Right lobe of liver (tissue), 4 donors: ENCODE measurements around the gene DYNC1LI2.

ENCODE experiments used
- POLR2A ChIP-seq: fragments of 450-650 bp; IDR thresholded peaks from one replicate; pipeline ENCODE4 v1.6.1; 2017; ENCODE audit warnings: antibody characterized with exemption, mild to moderate bottlenecking
- TF ChIP-seq, protein P1 (sequence below), 4 donors: fragments of 200-600 bp in 3 of 4; fragments of 450-650 bp in 1 of 4; IDR thresholded peaks; one replicate each; pipeline versions ENCODE4 v1.5.1 to v1.8.0; 2016 to 2022; ENCODE audit warnings: antibody characterized with exemption in 4 of 4, mild to moderate bottlenecking in 2 of 4
- donor health status: DM: no; HTN: no; CAD: no.
- donor health status: DM: no; HTN: no; CAD: no.
- donor health status: DM: no; HTN: yes; CAD: no.

GRCh38 chr16:66696669-66697630 lies 54.5 kb downstream of the DYNC1LI2 start, which contains the start of gene CMTM4:
- TF ChIP-seq, protein P1, sequence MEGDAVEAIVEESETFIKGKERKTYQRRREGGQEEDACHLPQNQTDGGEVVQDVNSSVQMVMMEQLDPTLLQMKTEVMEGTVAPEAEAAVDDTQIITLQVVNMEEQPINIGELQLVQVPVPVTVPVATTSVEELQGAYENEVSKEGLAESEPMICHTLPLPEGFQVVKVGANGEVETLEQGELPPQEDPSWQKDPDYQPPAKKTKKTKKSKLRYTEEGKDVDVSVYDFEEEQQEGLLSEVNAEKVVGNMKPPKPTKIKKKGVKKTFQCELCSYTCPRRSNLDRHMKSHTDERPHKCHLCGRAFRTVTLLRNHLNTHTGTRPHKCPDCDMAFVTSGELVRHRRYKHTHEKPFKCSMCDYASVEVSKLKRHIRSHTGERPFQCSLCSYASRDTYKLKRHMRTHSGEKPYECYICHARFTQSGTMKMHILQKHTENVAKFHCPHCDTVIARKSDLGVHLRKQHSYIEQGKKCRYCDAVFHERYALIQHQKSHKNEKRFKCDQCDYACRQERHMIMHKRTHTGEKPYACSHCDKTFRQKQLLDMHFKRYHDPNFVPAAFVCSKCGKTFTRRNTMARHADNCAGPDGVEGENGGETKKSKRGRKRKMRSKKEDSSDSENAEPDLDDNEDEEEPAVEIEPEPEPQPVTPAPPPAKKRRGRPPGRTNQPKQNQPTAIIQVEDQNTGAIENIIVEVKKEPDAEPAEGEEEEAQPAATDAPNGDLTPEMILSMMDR (IDR thresholded peaks at IDR 0.05): peak in 3 of 4 donors; percentile 15 to 56 (median 25)
- peak; percentile 25 for TF ChIP-seq POLR2A
